Heart left ventricle (tissue), 13 donors: Measurements from ENCODE around the gene SLC35D3.

ENCODE experiments used
- CTCF ChIP-seq, 12 donors: fragments of 200-600 bp; sonication (generic) in 4 of 12; IDR thresholded peaks; one replicate each; pipeline versions ENCODE4 v1.5.0 to v1.8.0; 2018 to 2022; ENCODE audit warnings: antibody characterized with exemption in 12 of 12, mild to moderate bottlenecking in 5 of 12
- POLR2A ChIP-seq, 2 donors: fragments of 450-650 bp; IDR thresholded peaks; one replicate each; pipeline ENCODE4 v1.6.1; 2017; ENCODE audit warnings: antibody characterized with exemption in 2 of 2, mild to moderate bottlenecking in 2 of 2, moderate library complexity in 2 of 2
- donor health status: ischemic (EF 13 %, LVEDD 7.1; RV severe dilation, severe dysfunction).
- donor health status: DM: no; HTN: yes; CAD: no.
- donor health status: DM: no; HTN: no; CAD: no.
- donor health status: ischemic (EF 25% LVEDD 6.9; RV normal size, moderate dysfunction).
- donor health status: ischemic (EF 25% LVEDD 5.7; RV mildly dilated, moderate dysfunction).
- donor health status: ischemic (EF 35%, LVEDD 5.7; RV mildly dilated, moderate dysfunction).
- donor health status: nonischemic (EF 11% LVEDD 7.7; RV severe dilation, severe dysfunction).
- donor health status: DM: yes; HTN: yes; CAD: no.
- donor health status: PGD.
- donor health status: ischemic (EF 29% LVEDD 5.4; RV normal size, mild dysfunction).
- donor health status: nonischemic (EF 23%, LVEDD 6.1; RV moderate dilation, normal function).

GRCh38 chr6:136969930-136970329, 47.8 kb downstream of the SLC35D3 start:
- TF ChIP-seq POLR2A (IDR thresholded peaks at IDR 0.05) (no peak), CTCF (IDR thresholded peaks at IDR 0.05) (no peak)
